22Rv1 (cell line): ENCODE data around the gene TRAP1.

Experiments
- H3K27ac ChIP-seq: fragments of 450-650 bp; 2 replicates; pipeline ENCODE4 v1.5.1; 2017
- ZFX ChIP-seq: fragments of 450-650 bp; IDR thresholded peaks from 2 replicates; pipeline ENCODE4 v1.6.1; 2017; ENCODE audit warnings: antibody characterized with exemption, borderline replicate concordance
- TF ChIP-seq, protein P1 (sequence below): fragments of 450-650 bp; IDR thresholded peaks from 2 replicates; pipeline ENCODE4 v1.5.1; 2017; ENCODE audit warnings: mild to moderate bottlenecking

The TRAP1 gene

DNA sequence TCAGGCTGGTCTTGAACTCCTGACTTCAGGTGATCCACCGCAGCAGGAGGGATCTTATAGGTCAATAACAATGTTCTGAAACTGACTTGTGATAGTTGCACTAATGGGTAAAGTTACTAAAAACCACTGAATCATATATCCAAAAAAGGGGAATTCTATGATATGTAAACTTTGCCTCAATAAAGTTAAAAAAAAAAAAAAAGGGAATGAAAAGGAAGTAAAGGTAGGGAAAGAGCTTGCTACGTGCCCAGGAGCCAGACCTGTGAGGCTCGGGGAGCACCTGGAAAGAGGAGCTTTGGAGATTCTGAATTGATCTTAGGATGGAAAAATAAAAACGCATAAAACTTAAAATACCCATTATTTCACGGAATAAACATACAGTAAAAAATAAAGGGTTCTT lies 20.8 kb upstream of the TRAP1 start:
- no peak overlapping the region for H3K27ac ChIP-seq
- TF ChIP-seq, protein P1, sequence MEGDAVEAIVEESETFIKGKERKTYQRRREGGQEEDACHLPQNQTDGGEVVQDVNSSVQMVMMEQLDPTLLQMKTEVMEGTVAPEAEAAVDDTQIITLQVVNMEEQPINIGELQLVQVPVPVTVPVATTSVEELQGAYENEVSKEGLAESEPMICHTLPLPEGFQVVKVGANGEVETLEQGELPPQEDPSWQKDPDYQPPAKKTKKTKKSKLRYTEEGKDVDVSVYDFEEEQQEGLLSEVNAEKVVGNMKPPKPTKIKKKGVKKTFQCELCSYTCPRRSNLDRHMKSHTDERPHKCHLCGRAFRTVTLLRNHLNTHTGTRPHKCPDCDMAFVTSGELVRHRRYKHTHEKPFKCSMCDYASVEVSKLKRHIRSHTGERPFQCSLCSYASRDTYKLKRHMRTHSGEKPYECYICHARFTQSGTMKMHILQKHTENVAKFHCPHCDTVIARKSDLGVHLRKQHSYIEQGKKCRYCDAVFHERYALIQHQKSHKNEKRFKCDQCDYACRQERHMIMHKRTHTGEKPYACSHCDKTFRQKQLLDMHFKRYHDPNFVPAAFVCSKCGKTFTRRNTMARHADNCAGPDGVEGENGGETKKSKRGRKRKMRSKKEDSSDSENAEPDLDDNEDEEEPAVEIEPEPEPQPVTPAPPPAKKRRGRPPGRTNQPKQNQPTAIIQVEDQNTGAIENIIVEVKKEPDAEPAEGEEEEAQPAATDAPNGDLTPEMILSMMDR: no peak
- no peak for TF ChIP-seq ZFX

DNA sequence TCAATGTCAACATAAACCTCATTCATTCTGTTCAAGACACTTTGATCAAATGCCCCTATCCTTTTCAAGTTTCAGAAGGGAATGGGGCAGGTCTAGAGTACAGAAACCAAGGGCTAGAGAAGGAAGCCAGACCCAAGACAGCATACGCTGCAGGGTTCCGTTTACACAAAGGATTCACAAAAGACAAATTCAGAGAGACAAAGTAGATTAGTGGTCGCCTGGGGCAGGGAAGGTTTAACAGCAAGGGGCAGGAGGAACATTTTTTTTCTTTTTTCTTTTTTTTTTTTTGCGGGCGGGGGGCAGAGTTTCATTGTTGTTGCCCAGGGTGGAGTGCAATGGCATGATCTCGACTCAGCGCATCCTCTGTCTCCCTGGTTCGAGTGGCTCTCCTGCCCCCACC lies 19.9 kb upstream of the TRAP1 start:
- H3K27ac ChIP-seq: no peak overlapping the region
- TF ChIP-seq, protein P1: no peak
- no peak for TF ChIP-seq ZFX

DNA sequence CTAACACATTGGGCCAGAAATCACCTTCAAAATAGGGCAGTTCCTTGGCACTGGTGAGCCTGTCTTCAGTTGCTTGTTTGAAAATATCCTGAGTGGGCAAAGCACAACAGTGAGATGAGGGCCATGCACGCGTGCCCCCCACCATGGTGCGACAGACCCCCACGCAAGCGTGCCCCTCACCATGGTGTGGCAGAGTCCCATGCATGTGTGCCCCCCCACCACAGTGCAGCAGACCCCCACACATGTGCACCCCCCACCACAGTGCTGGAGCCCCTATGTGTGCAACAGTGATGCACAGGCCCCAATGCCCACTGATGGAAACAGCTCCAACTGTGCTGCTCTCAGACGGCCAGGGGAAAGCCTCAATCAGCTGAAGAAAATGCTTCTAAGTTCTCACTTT lies 18.8 kb upstream of the TRAP1 start:
- no peak overlapping the region for H3K27ac ChIP-seq
- TF ChIP-seq ZFX: no peak
- TF ChIP-seq, protein P1: no peak

DNA sequence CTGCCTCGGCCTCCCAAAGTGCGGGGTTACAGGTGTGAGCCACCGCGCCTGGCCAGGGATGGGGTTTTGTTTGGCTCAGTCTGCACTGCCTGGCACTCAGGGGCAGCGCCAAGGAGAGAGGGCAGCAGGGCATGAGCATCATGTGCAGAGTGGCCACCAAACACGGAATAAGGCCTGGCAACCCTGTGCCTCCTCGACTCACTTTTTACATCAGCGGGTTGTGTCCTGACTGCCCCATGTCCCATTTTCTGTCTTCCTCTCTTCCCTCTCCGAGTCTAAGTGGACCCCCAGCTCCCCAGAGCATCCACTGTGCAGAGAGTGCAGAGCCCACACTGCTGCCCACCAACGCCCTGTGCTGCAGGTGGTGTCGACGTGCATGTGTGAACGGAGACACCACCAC lies 18.2 kb upstream of the TRAP1 start:
- H3K27ac ChIP-seq: no peak overlapping the region
- TF ChIP-seq, protein P1: no peak
- TF ChIP-seq ZFX: no peak

DNA sequence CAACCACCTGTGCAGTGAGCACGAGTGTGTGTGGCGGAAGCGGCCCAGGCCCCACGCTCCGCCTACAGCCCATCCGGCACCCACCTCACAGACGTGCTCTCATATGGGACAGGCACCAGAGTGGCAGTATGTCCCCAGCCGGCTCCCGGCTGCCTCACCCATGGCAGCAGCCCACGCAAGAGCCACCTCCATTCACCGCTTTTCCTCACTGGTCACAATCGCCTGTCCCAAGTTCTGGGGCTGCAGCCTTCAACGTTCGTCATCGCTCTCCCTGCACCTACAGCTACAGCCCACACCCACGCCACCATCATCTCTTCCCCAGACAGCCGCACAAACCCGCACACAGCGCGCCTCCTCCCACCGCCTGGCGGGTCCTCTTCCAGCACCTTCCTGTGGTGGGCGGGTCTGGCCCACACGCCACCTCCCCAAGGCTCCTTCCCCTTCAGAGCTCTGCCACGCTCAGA lies 17.5 kb upstream of the TRAP1 start:
- TF ChIP-seq, protein P1: no peak
- H3K27ac ChIP-seq: no peak overlapping the region

DNA sequence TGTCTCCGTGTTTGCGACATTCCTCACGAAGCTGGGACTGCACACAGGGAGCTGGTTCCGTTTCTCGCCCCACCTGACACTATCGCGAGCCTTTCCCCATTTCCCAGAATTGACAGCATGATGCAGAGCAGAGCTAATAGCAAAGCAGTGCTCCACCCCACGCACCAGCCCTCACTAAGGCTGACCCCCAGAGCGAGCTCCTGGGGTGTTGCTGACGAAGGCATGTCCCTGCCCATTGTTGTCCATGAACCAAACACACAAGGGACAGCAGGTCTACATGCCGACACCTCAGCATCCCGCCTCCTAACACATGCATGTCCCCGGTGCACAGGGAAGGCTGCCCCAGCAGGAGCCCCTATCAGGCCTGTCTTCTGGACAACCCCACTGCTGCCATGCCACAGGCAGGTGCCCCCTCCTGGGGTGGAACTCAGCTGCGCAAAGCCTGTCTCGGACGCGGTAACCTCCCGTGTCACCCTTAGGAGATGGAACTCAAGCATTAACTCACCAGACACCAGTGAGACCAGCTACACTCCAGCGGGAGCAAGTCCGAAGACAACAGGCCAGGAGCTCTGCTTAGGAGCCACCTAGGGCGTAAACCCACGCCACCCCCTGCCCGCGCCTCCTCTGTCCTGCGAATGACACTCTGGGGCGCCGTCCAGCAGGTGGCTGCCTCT lies 16.9 kb upstream of the TRAP1 start:
- TF ChIP-seq ZFX: no peak
- TF ChIP-seq, protein P1: no peak

DNA sequence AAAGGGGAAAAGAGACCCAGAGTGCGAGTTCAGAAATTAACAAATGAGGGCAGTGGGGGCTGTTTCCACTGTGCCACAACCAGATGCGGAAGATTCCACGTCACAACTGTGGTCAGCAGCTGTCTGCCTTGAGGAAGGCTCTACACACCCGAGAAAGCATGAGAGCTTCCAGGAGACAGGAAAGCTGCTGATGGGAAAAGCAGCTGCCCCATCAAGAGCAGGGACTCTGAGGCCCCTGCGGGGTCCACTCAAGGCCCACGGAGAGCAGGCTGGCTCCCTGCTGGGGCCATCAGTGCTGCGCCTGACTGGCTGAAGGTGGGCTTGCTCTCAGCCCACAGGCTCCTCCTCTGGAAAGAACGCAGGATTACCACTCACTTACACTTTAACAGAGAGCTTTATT lies 14.8 kb upstream of the TRAP1 start:
- H3K27ac ChIP-seq: no peak overlapping the region
- TF ChIP-seq ZFX: no peak
- TF ChIP-seq, protein P1: no peak

More for the DNA sequence above, 16.9 kb upstream of the TRAP1 start:
- no peak overlapping the region for H3K27ac ChIP-seq
